ENCODE data around the gene C12orf42.

Gene C12orf42

DNA sequence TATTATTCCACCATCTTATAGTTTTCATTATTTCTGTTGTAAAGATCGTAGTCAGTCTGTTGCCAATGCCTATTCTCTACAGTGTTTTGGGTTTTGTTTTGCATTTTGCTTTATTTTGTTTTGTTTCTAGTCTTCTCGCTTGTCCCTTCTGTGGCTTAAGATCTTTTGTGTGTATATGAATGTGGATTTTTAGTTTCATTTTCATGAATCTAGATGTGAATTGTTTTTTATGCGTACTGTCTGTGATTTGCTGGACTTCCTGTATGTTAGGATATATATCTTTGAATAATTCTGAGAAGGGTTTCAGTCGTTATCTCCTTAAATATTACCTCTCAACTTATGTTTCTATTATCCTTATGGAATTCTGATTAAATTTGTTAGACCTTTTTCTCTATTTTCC, 13.4 kb downstream of the C12orf42 start:
- Histone ChIP-seq H3K9me3 (ENCODE audit: insufficient read depth, low read depth, low read length) (no peaks in the 10 kb centered on the region), H3K4me1 (ENCODE audit: insufficient read depth, low read length, poor library complexity, severe bottlenecking) (no peaks in the 10 kb centered on the region), H3K27me3 (ENCODE audit: insufficient read depth, low read length, poor library complexity, severe bottlenecking) (no peaks in the 10 kb centered on the region), H3K79me2 (ENCODE audit: insufficient read depth, low read length) (no peaks in the 10 kb centered on the region), H3K9me2 (replicated peaks; ENCODE audit: low read depth, low read length) (no peaks in the 10 kb centered on the region), H3K9ac (ENCODE audit: low read depth, low read length, poor library complexity, severe bottlenecking) (no peak overlapping the region), H3K4me3 (ENCODE audit: low read length, poor library complexity, severe bottlenecking) (no peak overlapping the region), H2AFZ (ENCODE audit: low read length) (no peak overlapping the region), H4K20me1 (ENCODE audit: insufficient read depth, low read length, poor library complexity, severe bottlenecking) (no peaks in the 10 kb centered on the region), H3K36me3 (ENCODE audit: insufficient read depth, low read length) (no peaks in the 10 kb centered on the region), H3K4me2 (ENCODE audit: low read depth, low read length, poor library complexity, severe bottlenecking) (no peak overlapping the region), H3F3A (ENCODE audit: low read depth) (no peaks in the 10 kb centered on the region)
- TF ChIP-seq, protein P1, sequence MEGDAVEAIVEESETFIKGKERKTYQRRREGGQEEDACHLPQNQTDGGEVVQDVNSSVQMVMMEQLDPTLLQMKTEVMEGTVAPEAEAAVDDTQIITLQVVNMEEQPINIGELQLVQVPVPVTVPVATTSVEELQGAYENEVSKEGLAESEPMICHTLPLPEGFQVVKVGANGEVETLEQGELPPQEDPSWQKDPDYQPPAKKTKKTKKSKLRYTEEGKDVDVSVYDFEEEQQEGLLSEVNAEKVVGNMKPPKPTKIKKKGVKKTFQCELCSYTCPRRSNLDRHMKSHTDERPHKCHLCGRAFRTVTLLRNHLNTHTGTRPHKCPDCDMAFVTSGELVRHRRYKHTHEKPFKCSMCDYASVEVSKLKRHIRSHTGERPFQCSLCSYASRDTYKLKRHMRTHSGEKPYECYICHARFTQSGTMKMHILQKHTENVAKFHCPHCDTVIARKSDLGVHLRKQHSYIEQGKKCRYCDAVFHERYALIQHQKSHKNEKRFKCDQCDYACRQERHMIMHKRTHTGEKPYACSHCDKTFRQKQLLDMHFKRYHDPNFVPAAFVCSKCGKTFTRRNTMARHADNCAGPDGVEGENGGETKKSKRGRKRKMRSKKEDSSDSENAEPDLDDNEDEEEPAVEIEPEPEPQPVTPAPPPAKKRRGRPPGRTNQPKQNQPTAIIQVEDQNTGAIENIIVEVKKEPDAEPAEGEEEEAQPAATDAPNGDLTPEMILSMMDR (conservative IDR thresholded peaks at IDR 0.05; ENCODE audit: low read length) = no peak
- no peak for TF ChIP-seq EZH2phosphoT487 (IDR thresholded peaks at IDR 0.05; ENCODE audit: borderline replicate concordance)

DNA sequence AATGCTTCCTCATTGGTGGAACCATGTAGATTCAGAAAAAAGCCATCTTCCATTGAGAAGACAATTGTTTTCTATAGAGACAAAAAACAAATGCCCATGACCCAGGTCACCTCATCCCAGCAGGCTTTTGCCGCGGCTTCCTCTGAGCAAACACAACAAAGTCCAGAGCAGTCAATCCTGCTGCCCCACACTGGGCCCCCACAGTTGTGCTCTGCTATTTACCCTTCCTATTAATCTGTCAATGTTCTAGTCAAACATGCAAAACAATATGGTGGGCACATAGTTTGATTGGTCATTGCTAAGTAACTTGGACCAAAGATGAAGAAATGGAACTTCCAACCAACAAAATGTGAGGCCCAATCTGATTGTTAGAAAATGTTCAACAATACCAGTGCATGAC, 20.7 kb downstream of the C12orf42 start:
- no peaks in the 10 kb centered on the region for H3F3A ChIP-seq (ENCODE audit: low read depth)
- TF ChIP-seq, protein P1 (conservative IDR thresholded peaks at IDR 0.05; ENCODE audit: low read length) = no peak
- no peak for TF ChIP-seq EZH2phosphoT487 (IDR thresholded peaks at IDR 0.05; ENCODE audit: borderline replicate concordance)
- no peaks in the 10 kb centered on the region for H4K20me1 ChIP-seq (ENCODE audit: insufficient read depth, low read length, poor library complexity, severe bottlenecking)
- H3K4me2 ChIP-seq (ENCODE audit: low read depth, low read length, poor library complexity, severe bottlenecking) = no peak overlapping the region
- H3K27me3 ChIP-seq (ENCODE audit: insufficient read depth, low read length, poor library complexity, severe bottlenecking) = no peaks in the 10 kb centered on the region
- no peaks in the 10 kb centered on the region for H3K79me2 ChIP-seq (ENCODE audit: insufficient read depth, low read length)
- no peaks in the 10 kb centered on the region for H3K36me3 ChIP-seq (ENCODE audit: insufficient read depth, low read length)
- no peak overlapping the region for H2AFZ ChIP-seq (ENCODE audit: low read length)
- H3K4me1 ChIP-seq (ENCODE audit: insufficient read depth, low read length, poor library complexity, severe bottlenecking) = no peaks in the 10 kb centered on the region
- H3K9me2 ChIP-seq (replicated peaks; ENCODE audit: low read depth, low read length) = no peaks in the 10 kb centered on the region
- no peak overlapping the region for H3K4me3 ChIP-seq (ENCODE audit: low read length, poor library complexity, severe bottlenecking)
- no peak overlapping the region for H3K9ac ChIP-seq (ENCODE audit: low read depth, low read length, poor library complexity, severe bottlenecking)
- no peaks in the 10 kb centered on the region for H3K9me3 ChIP-seq (ENCODE audit: insufficient read depth, low read depth, low read length)

DNA sequence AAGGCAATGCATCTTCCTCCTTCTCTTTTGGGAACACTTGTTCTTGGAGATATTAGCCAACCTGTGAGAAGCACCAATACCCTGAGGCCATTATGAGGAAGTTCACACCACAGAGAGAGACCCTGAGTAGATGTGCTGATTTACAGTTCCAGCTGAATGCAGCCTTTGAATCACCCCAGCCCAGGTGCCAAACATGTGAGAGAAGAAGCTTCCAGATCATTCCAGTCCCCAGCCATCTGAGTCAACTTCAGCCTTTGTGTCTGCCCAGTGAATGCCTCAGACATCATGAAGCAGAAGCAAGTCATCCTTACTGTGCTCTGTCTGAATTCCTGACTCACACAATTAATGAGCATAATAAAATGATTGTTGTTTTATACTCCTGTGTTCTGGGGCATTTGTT, 25.1 kb downstream of the C12orf42 start:
- Histone ChIP-seq H3K4me2 (ENCODE audit: low read depth, low read length, poor library complexity, severe bottlenecking) (no peak overlapping the region), H2AFZ (ENCODE audit: low read length) (no peak overlapping the region)
- TF ChIP-seq EZH2phosphoT487 (IDR thresholded peaks at IDR 0.05; ENCODE audit: borderline replicate concordance) = no peak
- TF ChIP-seq, protein P1 (conservative IDR thresholded peaks at IDR 0.05; ENCODE audit: low read length) = no peak

More for the DNA sequence above, 25.1 kb downstream of the C12orf42 start:
- Histone ChIP-seq H3K9me2 (replicated peaks; ENCODE audit: low read depth, low read length) (no peaks in the 10 kb centered on the region), H3K79me2 (ENCODE audit: insufficient read depth, low read length) (no peaks in the 10 kb centered on the region), H3K4me1 (ENCODE audit: insufficient read depth, low read length, poor library complexity, severe bottlenecking) (no peaks in the 10 kb centered on the region), H4K20me1 (ENCODE audit: insufficient read depth, low read length, poor library complexity, severe bottlenecking) (no peaks in the 10 kb centered on the region), H3K9ac (ENCODE audit: low read depth, low read length, poor library complexity, severe bottlenecking) (no peak overlapping the region), H3K27me3 (ENCODE audit: insufficient read depth, low read length, poor library complexity, severe bottlenecking) (no peaks in the 10 kb centered on the region), H3K4me3 (ENCODE audit: low read length, poor library complexity, severe bottlenecking) (no peak overlapping the region), H3K9me3 (ENCODE audit: insufficient read depth, low read depth, low read length) (no peaks in the 10 kb centered on the region), H3K36me3 (ENCODE audit: insufficient read depth, low read length) (no peaks in the 10 kb centered on the region), H3F3A (ENCODE audit: low read depth) (no peaks in the 10 kb centered on the region)

Data from Loucy (cell line).